Upper lobe of left lung (tissue), 6 donors: Measurements from ENCODE around the gene WAPL. TPM values are rescaled to one million over a fixed set of nuclear protein-coding genes. Genes with fewer than 3 reads are reported as not detected.

ENCODE experiments used
- ATAC-seq, 2 donors: fragments of 200-7000 bp; cut with Tn5 transposase; one replicate each; pipeline ENCODE4 v1.9.1; 2022; ENCODE audit warnings: mild to moderate bottlenecking in 2 of 2, moderate library complexity in 2 of 2; ENCODE audit not compliant: low FRiP score in 2 of 2
- DNase-seq, 2 donors: peaks; one replicate each; pipeline ENCODE4 v3.0.0-alpha.2; 2019 to 2020
- H3K27ac ChIP-seq, 4 donors: fragments of 200-600 bp; sonication (generic); one replicate each; pipeline ENCODE4 v1.5.1; 2016 to 2019
- H3K27me3 ChIP-seq, 4 donors: fragments of 200-600 bp; sonication (generic); one replicate each; pipeline ENCODE4 v1.5.1; 2017 to 2019
- H3K36me3 ChIP-seq, 4 donors: fragments of 200-600 bp; sonication (generic); one replicate each; pipeline ENCODE4 v1.5.1; 2016 to 2019
- H3K4me1 ChIP-seq, 4 donors: fragments of 200-600 bp; sonication (generic); one replicate each; pipeline ENCODE4 v1.5.1; 2018 to 2019
- H3K4me3 ChIP-seq, 4 donors: fragments of 200-600 bp; sonication (generic); one replicate each; pipeline ENCODE4 v1.5.1; 2017 to 2019; ENCODE audit warnings: mild to moderate bottlenecking in 2 of 4, moderate library complexity in 1 of 4
- H3K9me3 ChIP-seq, 4 donors: fragments of 200-600 bp; sonication (generic); one replicate each; pipeline ENCODE4 v1.5.1; 2018 to 2019
- EP300 ChIP-seq, 4 donors: sonication (generic); formaldehyde crosslinking; IDR thresholded peaks; one replicate each; pipeline ENCODE4 v1.5.1; 2017; ENCODE audit warnings: antibody characterized with exemption in 4 of 4, control low read depth in 2 of 4
- POLR2A ChIP-seq, 4 donors: fragments of 450-650 bp; IDR thresholded peaks; one replicate each; pipeline ENCODE4 v1.5.1; 2016 to 2017; ENCODE audit warnings: antibody characterized with exemption in 4 of 4, mild to moderate bottlenecking in 2 of 4
- POLR2AphosphoS5 ChIP-seq, 2 donors: sonication (generic); formaldehyde crosslinking; IDR thresholded peaks; one replicate each; pipeline ENCODE4 v1.5.1; 2017; ENCODE audit warnings: antibody characterized with exemption in 2 of 2
- WGBS, 2 donors: methylation state at CpG; one replicate each; pipeline ENCODE4 v1.1.5; 2017 to 2018; 5-methylcytosine and 5-hydroxymethylcytosine counted together
- small RNA-seq, 4 donors: library from RNA; depleted of rRNA; stranded (forward); fragments of <200 nt; gene quantifications; one replicate each; pipeline ENCODE3, GENCODE V24; 2016
- total RNA-seq, 6 donors: library from RNA; depleted of rRNA in 4 of 6; stranded (reverse); fragments of >200 nt in 4 of 6; gene quantifications; one replicate each; pipeline versions ENCODE4 v1.1.0 to v1.2.1, GENCODE V29; 2016 to 2021
- TF ChIP-seq, protein P1 (sequence below), 6 experiments: fragments of 450-650 bp in 4 of 6; fragments of 200-600 bp in 2 of 6; sonication (generic) in 2 of 6; IDR thresholded peaks; one replicate each; pipeline ENCODE4 v1.5.1; 2016 to 2019; ENCODE audit warnings: antibody characterized with exemption in 6 of 6
- donor health status: DM: no; HTN: no; CAD: no; lungs with moderate emphysema.
- donor health status: DM: no; HTN: yes; CAD: no; lungs with severe emphysema.

Gene WAPL
- total RNA-seq, 6 donors from 2014 or later = 24.5 to 55.2 (median 38.1) TPM

DNA sequence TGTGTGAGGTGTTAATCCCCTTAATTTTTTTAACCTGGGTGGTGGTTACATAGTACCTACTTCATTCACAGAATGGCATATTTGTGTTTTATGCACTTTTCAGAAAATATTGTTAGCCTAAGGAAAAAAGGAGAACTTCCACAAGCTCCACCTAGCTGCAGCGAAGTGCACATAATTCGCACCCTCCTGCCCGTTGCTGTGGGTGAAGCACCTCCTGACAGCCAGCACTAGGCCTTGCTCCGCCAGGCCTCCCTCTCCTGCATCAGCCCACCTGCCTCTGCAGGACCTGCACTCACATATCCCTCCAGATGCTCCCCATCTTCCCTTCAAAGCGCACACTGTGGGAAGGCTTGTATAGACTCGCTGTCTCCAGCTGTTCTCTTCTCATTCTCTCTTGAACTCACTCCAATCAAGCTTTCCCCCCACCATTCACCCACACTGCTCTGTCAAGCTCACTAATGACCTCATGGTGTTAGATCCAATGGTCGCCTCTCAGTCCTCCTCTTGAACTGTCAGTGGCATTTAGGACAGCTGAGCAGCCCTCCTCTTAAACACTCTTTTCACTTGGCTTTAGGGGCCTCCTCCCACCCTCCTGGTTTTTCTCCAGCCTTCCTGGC is 134.3 kb downstream of the WAPL start:
- peaks cover 6 to 9% (median 8%) of the 10 kb centered on the region in 4 donors for H3K4me1 ChIP-seq
- no peak overlapping the region for H3K4me3 ChIP-seq
- no peak overlapping the region for H3K27ac ChIP-seq
- no peak for TF ChIP-seq POLR2AphosphoS5 (IDR thresholded peaks at IDR 0.05)
- TF ChIP-seq, protein P1, sequence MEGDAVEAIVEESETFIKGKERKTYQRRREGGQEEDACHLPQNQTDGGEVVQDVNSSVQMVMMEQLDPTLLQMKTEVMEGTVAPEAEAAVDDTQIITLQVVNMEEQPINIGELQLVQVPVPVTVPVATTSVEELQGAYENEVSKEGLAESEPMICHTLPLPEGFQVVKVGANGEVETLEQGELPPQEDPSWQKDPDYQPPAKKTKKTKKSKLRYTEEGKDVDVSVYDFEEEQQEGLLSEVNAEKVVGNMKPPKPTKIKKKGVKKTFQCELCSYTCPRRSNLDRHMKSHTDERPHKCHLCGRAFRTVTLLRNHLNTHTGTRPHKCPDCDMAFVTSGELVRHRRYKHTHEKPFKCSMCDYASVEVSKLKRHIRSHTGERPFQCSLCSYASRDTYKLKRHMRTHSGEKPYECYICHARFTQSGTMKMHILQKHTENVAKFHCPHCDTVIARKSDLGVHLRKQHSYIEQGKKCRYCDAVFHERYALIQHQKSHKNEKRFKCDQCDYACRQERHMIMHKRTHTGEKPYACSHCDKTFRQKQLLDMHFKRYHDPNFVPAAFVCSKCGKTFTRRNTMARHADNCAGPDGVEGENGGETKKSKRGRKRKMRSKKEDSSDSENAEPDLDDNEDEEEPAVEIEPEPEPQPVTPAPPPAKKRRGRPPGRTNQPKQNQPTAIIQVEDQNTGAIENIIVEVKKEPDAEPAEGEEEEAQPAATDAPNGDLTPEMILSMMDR (IDR thresholded peaks at IDR 0.05) = no peak
- no peak for TF ChIP-seq EP300 (IDR thresholded peaks at IDR 0.05)
- no peak for TF ChIP-seq POLR2A (IDR thresholded peaks at IDR 0.05)
- H3K9me3 ChIP-seq = no peaks in the 10 kb centered on the region
- DNase-seq (no peak), ATAC-seq (no peak)
- no peaks in the 10 kb centered on the region for H3K36me3 ChIP-seq
- peaks cover 0 to 25% (median 7%) of the 10 kb centered on the region in 4 donors for H3K27me3 ChIP-seq
- 69 to 72% methylated on average over 7 of the region's 7 CpGs for WGBS, 2 donors

- no peaks in the 10 kb centered on the region for H3K9me3 ChIP-seq
- H3K36me3 ChIP-seq = no peaks in the 10 kb centered on the region
- peaks cover 0 to 25% (median 7%) of the 10 kb centered on the region in 4 donors for H3K27me3 ChIP-seq
- whole genome bisulfite sequencing, 2 donors = 79 to 98% methylated on average over 3 of the region's 3 CpGs
- ATAC-seq = no peak
- no peak for DNase-seq
- H3K4me3 ChIP-seq = no peak overlapping the region
- TF ChIP-seq, protein P1 (IDR thresholded peaks at IDR 0.05) = no peak
- TF ChIP-seq EP300 (IDR thresholded peaks at IDR 0.05) (no peak), POLR2AphosphoS5 (IDR thresholded peaks at IDR 0.05) (no peak), POLR2A (IDR thresholded peaks at IDR 0.05) (no peak)
- H3K27ac ChIP-seq = no peak overlapping the region
- H3K4me1 ChIP-seq = peaks cover 6 to 9% (median 8%) of the 10 kb centered on the region in 4 donors
Observed at GRCh38 chr10:86385806-86386205, 135.8 kb downstream of the WAPL start.

Small RNAs within 50 kb of the gene (small RNA-seq; reads per million reads assigned to genes)
- gene RNU6-780P = 0 reads per million in 4 donors

Other genes starting within 250 kb of the WAPL start
- 1 to 10 TPM; 1.5 to 5.2 (median 3.2) TPM for gene GRID1, start 155.0 kb downstream of the WAPL start, total RNA-seq
- gene OPN4, start 132.8 kb upstream of the WAPL start, total RNA-seq = not detected
- gene LDB3, start 146.7 kb upstream of the WAPL start, total RNA-seq = 1 to 10 TPM in 3 of 6 donors, under 1 TPM in 3; 0.67 to 2.1 (median 1.1) TPM
- gene BMPR1A, start 234.8 kb upstream of the WAPL start, total RNA-seq = 10 to 100 TPM; 12.9 to 37.4 (median 30.6) TPM